ENCODE measurements around the gene TREX2.

DNA sequence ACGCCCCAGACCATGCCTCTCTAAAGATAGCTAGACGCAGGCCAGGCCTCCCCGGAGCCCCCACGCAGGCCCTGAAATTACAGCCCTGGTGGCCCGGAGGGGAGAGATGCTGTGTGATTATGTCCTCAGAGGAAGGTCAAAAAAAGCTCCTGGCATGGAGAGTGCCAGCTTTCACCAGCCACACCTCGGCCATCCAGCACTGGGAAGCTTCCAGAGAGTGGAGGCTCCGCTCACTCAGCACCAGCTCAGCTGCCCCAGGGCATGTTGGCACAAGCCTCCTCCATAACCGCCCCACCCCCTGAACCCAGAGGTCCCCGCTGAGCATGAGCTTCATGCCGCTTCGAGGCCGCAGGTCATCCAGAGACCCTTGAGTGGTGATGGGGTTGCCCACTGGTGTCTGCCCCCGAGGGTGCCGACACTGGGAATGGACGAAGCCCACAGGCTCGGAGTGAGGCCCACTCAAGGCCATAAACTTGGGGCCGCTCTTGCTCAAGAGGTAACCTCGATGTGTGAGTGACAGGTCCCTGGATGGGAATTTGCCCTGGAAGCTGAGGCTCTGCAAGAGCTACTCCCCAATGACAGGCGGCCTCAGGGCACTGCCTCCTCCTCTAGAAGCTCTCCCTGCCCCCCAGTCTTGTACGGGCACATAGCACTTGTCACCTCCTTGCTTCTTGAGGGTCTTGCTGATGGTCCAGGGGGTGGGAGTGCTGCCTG lies 44.5 kb upstream of the TREX2 start:
- TF ChIP-seq POLR2AphosphoS5 (IDR thresholded peaks at IDR 0.05) (no peak), POLR2A (IDR thresholded peaks at IDR 0.05) (no peak)
- TF ChIP-seq, protein P1, sequence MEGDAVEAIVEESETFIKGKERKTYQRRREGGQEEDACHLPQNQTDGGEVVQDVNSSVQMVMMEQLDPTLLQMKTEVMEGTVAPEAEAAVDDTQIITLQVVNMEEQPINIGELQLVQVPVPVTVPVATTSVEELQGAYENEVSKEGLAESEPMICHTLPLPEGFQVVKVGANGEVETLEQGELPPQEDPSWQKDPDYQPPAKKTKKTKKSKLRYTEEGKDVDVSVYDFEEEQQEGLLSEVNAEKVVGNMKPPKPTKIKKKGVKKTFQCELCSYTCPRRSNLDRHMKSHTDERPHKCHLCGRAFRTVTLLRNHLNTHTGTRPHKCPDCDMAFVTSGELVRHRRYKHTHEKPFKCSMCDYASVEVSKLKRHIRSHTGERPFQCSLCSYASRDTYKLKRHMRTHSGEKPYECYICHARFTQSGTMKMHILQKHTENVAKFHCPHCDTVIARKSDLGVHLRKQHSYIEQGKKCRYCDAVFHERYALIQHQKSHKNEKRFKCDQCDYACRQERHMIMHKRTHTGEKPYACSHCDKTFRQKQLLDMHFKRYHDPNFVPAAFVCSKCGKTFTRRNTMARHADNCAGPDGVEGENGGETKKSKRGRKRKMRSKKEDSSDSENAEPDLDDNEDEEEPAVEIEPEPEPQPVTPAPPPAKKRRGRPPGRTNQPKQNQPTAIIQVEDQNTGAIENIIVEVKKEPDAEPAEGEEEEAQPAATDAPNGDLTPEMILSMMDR (IDR thresholded peaks at IDR 0.05), result no peak

All from gastroesophageal sphincter (tissue), 3 donors.